ENCODE results near the gene MED12L.

Gene MED12L

DNA sequence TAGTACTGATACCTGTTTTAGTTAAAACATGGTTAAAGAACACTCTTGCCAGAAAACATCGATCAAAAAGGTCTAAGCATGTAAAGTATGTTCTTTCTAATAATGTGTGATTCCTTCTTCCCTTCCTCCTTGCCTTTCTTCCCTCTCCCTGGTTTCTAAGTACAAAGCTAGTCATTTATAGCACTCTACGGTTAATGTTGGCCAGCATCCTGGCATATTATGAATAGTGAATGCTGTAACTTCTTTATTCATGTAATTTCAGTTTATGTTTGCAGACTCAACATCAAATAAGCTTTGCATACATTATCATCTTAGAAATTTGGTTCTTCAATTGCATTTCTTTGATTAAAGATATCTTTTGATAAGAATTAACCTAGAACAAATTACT is 272.0 kb downstream of the MED12L start:
- no peak overlapping the region for H3K4me3 ChIP-seq (ENCODE audit: low read depth, low read length)

GRCh38 chr3:151362751-151363174 is 277.3 kb downstream of the MED12L start:
- TF ChIP-seq, protein P1, sequence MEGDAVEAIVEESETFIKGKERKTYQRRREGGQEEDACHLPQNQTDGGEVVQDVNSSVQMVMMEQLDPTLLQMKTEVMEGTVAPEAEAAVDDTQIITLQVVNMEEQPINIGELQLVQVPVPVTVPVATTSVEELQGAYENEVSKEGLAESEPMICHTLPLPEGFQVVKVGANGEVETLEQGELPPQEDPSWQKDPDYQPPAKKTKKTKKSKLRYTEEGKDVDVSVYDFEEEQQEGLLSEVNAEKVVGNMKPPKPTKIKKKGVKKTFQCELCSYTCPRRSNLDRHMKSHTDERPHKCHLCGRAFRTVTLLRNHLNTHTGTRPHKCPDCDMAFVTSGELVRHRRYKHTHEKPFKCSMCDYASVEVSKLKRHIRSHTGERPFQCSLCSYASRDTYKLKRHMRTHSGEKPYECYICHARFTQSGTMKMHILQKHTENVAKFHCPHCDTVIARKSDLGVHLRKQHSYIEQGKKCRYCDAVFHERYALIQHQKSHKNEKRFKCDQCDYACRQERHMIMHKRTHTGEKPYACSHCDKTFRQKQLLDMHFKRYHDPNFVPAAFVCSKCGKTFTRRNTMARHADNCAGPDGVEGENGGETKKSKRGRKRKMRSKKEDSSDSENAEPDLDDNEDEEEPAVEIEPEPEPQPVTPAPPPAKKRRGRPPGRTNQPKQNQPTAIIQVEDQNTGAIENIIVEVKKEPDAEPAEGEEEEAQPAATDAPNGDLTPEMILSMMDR (IDR thresholded peaks at IDR 0.05; ENCODE audit: low read depth, low read length): no peak
- no peak overlapping the region for H3K4me3 ChIP-seq (ENCODE audit: low read depth, low read length)

More for the DNA sequence above, 272.0 kb downstream of the MED12L start:
- TF ChIP-seq, protein P1 (IDR thresholded peaks at IDR 0.05; ENCODE audit: low read depth, low read length): no peak

- H3K4me3 ChIP-seq (ENCODE audit: low read depth, low read length): no peak overlapping the region
- TF ChIP-seq, protein P1 (IDR thresholded peaks at IDR 0.05; ENCODE audit: low read depth, low read length): no peak
Observed at GRCh38 chr3:151366993-151367392, 281.5 kb downstream of the MED12L start.

DNA sequence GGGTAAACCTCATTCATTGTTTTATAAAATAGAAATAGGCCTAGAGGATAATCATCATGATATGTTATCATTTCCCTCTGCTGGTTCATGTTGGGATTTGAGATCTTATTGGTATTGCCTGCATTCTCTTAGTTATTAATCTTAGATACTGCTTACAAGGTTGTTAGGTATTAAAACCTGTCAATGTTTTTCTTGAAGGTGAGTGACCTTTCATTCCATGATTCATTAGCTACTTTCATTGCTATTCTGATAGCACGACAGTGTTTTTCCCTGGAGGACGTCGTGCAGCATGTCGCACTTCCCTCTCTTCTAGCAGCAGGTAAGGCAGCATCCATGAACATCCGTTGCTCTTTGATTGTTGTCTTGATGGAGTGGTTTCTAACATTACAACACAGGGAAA is 282.0 kb downstream of the MED12L start:
- no peak overlapping the region for H3K4me3 ChIP-seq (ENCODE audit: low read depth, low read length)
- TF ChIP-seq, protein P1 (IDR thresholded peaks at IDR 0.05; ENCODE audit: low read depth, low read length): no peak

DNA sequence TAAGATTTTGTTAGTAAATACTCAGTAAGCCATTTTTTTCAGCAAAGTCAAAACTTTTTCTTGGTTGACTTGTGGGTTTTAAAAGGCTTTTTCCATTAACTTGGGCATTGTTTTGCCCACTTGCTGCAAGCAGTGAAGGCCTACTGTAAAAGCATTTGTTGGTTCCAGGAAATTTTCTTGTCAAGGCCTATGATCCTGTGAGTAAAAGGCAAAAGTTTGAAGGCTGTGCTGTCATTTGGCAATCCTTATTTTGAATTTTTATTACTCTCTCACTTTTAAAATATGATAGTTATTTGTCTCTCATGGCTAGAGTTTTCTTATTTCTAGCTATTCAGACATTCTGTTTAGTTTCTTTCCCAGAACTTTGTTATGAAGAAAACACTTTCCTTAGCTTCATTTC is 286.1 kb downstream of the MED12L start:
- TF ChIP-seq, protein P1 (IDR thresholded peaks at IDR 0.05; ENCODE audit: low read depth, low read length): no peak
- H3K4me3 ChIP-seq (ENCODE audit: low read depth, low read length): no peak overlapping the region

- no peak overlapping the region for H3K4me3 ChIP-seq (ENCODE audit: low read depth, low read length)
- TF ChIP-seq, protein P1 (IDR thresholded peaks at IDR 0.05; ENCODE audit: low read depth, low read length): no peak
Observed at GRCh38 chr3:151372063-151372820, 286.8 kb downstream of the MED12L start.

DNA sequence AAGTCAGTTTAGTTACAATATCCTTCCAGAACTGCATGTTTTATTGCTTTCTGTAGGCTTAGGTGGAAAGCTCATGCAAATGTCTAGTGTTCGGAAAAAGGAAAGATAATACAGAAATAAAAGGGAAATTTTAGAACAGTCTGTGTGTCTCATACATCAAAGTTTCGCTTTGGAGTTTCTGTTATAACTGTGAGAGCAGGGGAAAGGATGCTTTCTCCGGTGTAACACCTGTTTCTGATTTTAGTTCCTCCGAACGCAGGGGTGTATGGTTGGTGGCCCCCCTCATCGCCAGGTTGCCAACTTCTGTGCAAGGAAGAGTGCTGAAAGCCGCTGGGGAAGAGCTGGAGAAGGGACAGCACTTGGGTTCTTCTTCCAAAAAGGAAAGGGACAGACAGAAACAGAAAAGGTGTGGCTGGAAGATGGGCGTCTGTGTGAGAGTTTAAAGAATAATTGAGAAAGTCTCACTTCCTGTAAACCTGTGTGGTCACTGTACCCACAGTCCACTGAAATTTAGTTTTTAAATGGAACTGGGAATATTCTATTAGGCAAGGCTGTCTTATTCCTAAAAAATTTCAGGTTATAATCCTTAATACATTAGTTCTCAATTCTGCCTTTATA is 292.4 kb downstream of the MED12L start:
- no peak overlapping the region for H3K4me3 ChIP-seq (ENCODE audit: low read depth, low read length)
- TF ChIP-seq, protein P1 (IDR thresholded peaks at IDR 0.05; ENCODE audit: low read depth, low read length): no peak
